GM18517 (cell line): ENCODE results near the gene SCARB1.
A peak's percentile ranks its signal among the peaks of the same experiment; 100 is the strongest.

Source experiments
- ATAC-seq: cut with Tn5 transposase; IDR thresholded peaks from one replicate; pipeline ENCODE4 v1.9.1; 2021; ENCODE audit warnings: mild to moderate bottlenecking, moderate library complexity; ENCODE audit not compliant: unreplicated experiment

Gene SCARB1

GRCh38 chr12:124804011-124804621 lies 59.5 kb downstream of the SCARB1 start:
- ATAC-seq: no peak

DNA sequence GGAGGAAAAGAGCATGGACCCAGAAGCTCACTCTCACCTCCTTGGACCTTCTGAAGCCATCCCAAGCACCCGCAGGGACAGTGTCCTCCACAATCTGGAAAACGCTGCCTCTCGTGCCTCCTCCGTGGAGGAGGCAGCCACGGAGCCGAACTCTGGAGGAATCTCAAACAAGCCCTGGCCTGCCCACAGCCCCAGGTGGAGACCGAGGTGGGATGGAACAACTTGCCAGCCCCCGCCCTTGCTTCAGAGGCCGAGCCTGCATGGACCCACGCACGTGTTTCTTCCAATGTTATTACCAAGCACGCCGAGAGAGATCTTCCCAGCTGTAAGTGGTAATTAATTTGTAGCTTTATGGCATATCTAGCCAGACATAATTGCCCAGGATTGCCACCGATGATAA lies 61.3 kb downstream of the SCARB1 start:
- ATAC-seq: no peak

DNA sequence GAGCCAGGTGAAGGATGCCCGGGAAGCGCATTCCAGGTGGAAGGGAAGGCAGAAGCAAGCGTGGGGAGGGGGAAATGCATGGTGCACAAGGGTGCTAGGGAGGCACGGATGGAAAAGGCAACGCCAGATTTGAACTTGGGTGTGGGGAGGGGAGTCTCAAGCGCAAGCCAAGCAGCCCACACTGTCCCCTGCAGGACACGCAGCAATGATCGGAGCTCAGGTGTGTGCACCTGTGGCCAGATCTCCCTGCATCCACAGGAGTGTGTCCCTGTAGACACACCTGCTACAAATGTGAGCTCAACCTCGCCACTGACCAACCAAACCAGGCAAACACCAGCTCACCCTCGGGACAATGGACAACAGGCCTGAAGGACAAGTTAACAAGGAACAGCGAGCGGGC lies 63.2 kb downstream of the SCARB1 start:
- no peak for ATAC-seq

- no peak for ATAC-seq
Measured at GRCh38 chr12:124797321-124797720, 66.3 kb downstream of the SCARB1 start.

GRCh38 chr12:124796303-124796960 lies 67.2 kb downstream of the SCARB1 start:
- no peak for ATAC-seq

DNA sequence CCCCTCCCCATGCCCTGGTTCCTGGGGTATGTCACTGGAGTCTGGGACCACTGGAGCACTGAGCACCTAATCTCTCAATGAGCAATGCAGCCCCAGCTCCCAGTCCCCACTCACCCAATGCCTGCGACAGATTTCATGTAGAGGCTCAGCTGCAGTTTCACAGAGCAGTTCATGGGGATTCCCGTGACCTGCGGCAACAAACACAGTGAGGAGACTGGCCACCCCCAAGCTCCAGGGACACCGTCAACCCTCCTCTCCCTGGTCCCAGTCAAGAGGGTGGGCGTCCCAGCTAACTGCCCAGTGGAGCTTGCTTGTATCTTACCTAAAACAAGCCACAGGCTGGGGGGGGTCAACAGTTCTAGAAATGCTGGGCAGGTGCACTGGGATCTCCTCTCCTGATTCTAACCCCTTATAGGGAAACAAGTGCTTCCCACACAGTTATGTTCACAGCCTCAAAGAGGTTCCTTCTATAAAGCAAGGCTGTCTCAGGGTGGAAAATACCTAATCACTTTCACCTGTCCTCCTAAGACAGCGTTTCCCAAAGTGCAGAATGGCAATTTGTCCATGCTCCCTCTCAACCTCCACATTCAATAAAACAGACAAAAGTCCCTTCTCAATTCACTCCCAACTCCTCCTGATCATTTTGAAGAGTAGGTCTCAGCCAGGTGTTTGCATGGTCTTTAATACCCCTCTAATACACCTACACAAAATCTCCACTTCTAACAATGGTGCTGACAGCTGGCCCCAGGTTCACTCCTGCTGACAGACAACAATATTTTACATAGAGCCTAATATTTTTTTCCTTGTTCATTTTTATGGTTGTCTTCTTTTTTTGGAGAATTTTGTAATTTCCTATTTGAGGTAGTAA lies 68.3 kb downstream of the SCARB1 start:
- peak; percentile 68 for ATAC-seq

DNA sequence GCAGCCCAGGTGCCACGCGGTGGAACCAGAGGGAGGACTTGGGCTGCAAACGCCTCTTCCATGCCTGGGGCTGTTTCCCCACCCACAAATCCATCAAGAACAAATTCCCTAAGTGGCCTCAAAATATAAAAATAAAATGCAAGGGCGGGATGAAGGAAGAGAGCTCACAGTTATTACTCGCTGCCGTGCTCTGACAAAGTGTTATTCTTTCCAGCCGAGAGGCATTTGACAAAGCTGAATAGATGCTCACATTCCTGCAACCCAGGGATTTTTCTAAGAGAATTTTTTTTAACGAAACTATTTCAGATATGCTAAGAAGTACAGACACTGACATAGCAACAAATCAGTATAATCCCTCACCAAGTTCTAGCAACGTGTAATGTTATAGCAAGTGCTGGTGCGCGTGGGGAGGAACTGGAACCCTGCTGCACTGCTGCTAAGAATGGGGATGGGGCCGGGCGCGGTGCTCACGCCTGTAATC lies 70.7 kb downstream of the SCARB1 start:
- no peak for ATAC-seq

GRCh38 chr12:124792156-124792555 lies 71.5 kb downstream of the SCARB1 start:
- ATAC-seq: no peak

DNA sequence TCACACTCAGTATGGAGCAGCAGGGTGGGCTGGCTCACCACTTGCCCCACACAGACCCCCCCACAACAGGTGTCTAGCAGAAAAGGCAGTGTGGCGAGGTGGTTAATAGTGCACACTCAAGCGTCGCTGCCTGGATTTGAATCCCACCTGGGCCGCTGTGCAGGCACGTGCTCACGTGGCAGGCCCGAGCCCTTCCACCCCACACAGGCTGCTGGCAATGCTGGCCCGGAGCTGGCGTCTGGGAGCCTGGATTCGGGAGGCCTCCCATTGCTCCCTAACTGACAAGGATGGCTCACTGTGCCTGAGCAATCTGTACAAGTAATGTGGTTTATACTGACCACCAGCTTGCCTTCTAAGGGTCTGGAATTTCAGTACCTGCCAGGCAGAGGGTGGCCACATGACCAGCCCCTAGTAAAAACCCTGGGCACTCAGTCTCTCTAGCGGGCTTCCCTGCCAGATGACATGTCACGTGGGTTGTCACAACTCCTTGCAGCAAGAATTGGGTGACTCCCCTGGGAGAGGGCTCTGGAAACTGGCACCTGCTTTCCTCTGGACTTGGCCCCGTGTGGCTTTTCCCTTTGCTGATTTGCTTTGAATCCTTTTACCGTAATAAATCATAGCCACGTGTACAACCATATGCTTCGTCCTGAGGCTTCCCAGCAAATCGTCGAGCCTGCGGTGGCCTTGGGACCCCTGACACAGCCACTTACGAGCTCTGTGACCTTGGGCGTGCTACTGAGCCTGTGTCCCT lies 72.8 kb downstream of the SCARB1 start:
- ATAC-seq: no peak

- ATAC-seq: no peak
Measured at GRCh38 chr12:124788936-124789555, 74.6 kb downstream of the SCARB1 start.

DNA sequence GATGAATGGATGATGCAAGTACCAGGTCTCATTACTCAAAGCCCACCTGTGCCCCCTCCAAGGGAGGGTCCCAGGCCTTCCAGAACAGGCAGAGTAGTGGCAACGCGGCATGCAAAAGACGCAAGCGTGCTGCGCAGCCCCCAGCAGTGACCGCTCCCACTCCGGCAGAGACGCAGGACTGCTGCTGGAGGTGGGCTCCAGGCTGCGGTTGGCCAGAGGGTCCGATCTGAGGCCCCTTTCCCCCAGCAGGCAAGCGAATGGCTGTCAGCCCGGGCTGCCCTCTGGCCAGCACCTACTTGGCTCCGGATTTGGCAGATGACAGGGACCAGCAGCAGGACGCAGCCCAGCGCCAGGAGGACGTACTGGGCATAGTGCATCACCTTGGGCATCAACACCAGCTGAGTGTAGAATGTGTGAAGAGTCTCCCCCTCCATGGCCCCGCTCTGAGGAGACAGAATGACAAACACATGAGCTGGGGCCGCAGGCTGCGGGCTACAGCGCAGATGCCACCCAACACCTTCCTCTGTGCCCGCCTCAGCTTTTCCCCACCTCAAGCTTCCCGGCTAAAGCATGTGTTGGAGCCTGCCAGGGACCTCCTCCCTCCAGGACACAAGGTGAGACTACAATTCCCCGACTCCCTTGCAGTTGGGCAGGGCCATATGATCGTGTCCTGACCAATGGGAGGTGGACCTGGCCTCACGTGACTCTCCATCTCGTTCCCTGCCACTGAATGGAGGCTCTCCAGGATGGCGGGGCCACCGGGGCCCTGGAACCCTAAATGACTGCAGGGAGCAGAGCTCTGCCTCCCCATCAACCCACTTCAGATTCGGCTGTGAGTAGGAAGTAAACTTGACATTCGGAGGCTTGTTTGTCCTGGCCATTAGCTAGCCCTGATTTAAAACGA lies 77.4 kb downstream of the SCARB1 start:
- ATAC-seq: no peak

DNA sequence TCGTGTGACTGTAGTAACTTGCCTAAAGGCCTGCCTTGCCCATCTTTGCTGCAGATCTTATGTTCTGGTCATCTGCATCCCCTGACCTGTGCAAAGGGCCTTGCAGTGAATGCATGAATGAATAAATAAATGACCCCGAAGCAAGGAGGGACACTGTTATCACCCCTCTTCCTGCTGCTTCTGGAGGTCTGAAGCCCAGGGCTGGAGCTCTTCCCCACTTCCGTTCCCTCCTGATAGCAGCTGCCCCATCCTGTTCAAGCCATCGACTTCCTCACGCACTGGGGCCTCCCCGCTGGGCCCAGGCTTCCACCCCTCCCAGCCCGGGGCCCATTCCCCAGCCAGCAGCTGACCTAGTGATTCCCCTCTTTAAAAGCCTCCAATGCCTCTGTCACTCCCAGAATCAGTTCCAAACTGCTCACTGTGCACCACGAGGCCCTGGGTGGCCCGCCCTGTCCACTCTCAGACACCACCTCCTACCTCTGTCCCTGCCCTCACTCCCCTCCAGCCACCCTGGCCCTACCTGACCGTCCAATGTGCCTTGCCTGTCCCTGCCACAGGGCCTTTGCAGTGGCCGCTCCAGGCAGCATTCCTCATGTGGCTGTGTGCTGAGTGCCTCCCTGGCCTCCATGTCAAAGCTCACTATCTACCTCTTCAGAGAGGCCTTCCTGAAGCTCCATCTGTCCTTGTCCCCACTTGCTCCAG lies 78.6 kb downstream of the SCARB1 start:
- ATAC-seq: no peak

- no peak for ATAC-seq
Measured at GRCh38 chr12:124783087-124783486, 80.6 kb downstream of the SCARB1 start.

DNA sequence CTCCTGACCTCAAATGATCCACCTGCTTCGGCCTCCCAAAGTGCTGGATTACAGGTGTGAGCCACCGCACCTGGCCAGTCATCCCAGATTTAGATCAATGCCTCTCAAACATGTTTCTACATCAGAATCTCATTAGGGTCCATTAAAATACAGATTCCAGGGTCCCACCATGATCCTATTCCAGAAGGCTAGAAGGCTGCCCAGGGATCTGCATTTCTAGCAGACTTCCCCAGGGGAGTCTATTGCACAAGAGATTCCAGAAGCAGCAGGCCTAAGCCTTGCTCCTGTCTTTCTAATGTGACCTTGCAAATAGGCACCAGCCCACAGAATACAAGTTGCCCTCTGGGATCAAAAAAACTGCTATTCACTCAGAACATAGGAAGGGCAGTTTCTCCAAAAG lies 81.5 kb downstream of the SCARB1 start:
- no peak for ATAC-seq

DNA sequence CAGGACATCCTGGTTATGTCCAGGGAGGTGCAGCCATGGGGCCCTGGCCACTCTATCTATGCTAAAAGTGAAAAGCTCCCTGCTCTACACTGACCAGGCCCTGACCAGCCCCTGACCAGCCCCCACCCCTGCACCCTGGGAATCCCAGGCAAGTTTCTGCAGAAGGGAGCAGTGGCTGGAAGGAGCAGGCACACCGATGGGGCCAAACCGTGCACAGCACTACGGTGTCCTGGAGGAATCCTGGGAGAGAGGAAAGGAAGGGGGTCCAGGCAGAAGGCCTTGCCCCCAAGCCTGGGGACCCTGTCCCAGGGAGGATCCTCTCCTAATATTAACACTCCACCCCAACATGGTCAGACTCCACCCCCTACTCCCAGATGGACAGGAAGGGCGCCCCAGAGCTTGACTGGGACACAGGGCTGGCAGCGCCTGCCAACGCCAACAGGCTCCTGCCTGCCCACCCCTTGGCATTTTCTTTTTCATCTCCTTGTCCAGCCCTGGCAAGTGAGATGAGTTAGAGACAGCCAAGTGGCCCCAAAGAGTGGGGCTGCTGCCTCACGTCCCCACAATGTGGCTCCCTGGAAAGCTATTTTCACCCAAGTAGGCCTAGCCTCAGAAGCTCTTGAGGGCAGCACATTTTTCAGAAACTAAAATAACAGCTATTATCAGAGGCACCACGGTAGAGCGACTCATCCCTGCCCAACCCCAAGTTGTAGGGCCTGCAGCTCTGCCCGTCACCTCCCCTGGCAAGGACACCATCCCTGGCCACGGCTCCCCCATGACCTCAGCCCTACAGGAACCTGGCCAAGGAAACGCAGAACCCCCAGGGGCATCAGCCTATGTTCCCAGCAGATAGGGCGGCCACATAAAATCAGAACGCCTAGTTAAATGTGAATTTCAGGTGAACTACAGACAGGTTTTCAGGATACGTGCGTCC lies 82.6 kb downstream of the SCARB1 start:
- no peak for ATAC-seq

GRCh38 chr12:124780336-124780735 lies 83.3 kb downstream of the SCARB1 start:
- no peak for ATAC-seq

DNA sequence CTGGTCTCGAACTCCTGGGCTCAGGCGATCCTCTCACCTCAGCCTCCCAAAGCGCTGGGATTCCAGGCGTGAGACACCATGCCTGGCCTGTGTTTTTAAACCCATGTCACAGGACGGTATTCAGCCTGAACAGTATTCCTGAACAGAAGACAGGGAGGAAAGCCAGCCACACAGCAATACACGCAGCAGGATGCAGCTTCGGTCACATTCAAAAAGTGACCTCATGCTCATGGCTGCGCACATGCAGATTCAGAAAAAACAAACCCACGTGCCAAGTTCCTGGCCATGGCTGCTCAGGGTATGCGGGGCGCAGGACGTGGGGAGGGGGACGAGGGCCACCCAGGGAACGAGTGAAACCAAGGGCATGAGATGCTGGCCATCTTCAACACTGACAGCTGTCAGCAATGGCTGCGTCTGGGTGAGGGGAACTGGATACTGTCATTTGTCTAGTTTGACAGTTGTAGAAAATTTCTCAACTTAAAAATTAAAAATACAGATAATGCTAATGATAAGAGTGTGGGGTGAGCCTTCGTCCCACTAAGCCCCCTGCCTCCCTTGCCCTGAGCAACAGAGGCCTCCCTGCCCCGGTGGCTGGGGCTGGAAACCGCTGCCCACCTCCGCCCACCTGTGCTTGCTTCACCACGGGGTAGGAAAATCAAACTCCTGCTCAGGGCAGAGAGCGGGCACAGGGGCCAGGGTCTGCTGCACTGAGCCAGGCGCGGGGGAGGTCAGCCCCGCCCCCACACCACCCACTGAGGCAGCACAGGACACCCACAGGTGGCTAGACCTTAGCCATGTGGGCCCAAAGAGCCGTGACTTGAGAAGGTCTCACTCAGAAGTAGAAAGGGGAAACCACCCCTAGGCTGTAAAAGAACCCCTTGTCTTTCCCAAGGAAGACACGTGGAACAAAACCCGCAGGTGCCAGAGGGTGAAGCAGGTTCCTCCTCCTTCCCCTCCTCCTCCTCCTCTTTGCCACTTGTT lies 84.2 kb downstream of the SCARB1 start:
- ATAC-seq: no peak
